HL-60 (cell line): ENCODE results near the gene ZNF423.

Experiments
- POLR2AphosphoS5 ChIP-seq: IDR thresholded peaks from 2 replicates; pipeline ENCODE4 v1.6.1; 2012; ENCODE audit warnings: low read depth
- TF ChIP-seq, protein P1 (sequence below): IDR thresholded peaks from one replicate; pipeline ENCODE4 v1.5.1; 2011; ENCODE audit warnings: low read length, control low read depth, inconsistent platforms; ENCODE audit not compliant: insufficient read depth

DNA sequence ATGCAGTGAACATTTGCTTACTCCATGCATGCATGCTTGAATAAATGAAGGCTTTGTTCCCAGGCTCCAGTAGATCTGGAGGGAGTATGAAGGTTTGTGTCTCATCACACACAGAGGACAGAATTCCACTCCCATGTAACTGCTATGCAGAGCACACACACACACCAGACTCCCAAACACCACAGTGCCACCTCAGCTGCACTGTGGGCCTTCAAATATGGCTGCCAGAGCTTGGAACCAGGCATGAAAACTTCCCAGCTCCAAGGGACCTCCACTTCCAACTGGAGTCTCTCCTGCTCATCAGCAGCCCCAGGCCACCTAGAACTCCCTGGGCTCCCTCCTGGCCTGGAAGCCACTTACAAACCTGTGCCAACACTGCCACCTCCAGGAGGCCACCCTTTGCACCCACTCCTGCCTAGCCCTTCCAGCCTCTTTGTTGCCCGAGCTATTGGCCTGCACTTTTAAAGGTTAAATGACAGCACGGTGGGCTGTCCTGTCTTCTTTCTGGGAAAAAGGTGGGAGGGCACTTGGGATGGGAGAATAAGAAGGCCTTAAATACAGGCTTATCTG is 151.2 kb downstream of the ZNF423 start:
- TF ChIP-seq POLR2AphosphoS5 = no peak
- TF ChIP-seq, protein P1, sequence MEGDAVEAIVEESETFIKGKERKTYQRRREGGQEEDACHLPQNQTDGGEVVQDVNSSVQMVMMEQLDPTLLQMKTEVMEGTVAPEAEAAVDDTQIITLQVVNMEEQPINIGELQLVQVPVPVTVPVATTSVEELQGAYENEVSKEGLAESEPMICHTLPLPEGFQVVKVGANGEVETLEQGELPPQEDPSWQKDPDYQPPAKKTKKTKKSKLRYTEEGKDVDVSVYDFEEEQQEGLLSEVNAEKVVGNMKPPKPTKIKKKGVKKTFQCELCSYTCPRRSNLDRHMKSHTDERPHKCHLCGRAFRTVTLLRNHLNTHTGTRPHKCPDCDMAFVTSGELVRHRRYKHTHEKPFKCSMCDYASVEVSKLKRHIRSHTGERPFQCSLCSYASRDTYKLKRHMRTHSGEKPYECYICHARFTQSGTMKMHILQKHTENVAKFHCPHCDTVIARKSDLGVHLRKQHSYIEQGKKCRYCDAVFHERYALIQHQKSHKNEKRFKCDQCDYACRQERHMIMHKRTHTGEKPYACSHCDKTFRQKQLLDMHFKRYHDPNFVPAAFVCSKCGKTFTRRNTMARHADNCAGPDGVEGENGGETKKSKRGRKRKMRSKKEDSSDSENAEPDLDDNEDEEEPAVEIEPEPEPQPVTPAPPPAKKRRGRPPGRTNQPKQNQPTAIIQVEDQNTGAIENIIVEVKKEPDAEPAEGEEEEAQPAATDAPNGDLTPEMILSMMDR = no peak
